HG03460 (cell line): ENCODE measurements around the gene MRAP2.

Source experiments
- ATAC-seq: cut with Tn5 transposase; IDR thresholded peaks from one replicate; pipeline ENCODE4 v1.9.1; 2021; ENCODE audit not compliant: unreplicated experiment

The MRAP2 gene

GRCh38 chr6:84033523-84034451 lies at the start of gene MRAP2:
Gene MRAP2, plus strand, starts transcription at chr6:84033772. Its CDS starts 21,547 bp downstream, at chr6:84055319.
- ATAC-seq: peak; percentile 44

- ATAC-seq: no peak
Observed at GRCh38 chr6:83984411-83984810, 49.2 kb upstream of the MRAP2 start.

- ATAC-seq: no peak
Observed at GRCh38 chr6:83985308-83985713, 48.3 kb upstream of the MRAP2 start.

GRCh38 chr6:83985715-83986114 lies 47.9 kb upstream of the MRAP2 start:
- ATAC-seq: no peak

GRCh38 chr6:83998021-83998584 lies 35.5 kb upstream of the MRAP2 start:
- ATAC-seq: no peak

- no peak for ATAC-seq
Observed at GRCh38 chr6:84001119-84001518, 32.5 kb upstream of the MRAP2 start.

GRCh38 chr6:84002226-84002625 lies 31.3 kb upstream of the MRAP2 start:
- no peak for ATAC-seq

GRCh38 chr6:84003131-84003530 lies 30.4 kb upstream of the MRAP2 start:
- no peak for ATAC-seq

GRCh38 chr6:84003654-84004053 lies 29.9 kb upstream of the MRAP2 start:
- no peak for ATAC-seq

- ATAC-seq: no peak
Observed at GRCh38 chr6:84007871-84008270, 25.7 kb upstream of the MRAP2 start.

- no peak for ATAC-seq
Observed at GRCh38 chr6:84013354-84013753, 20.2 kb upstream of the MRAP2 start.

GRCh38 chr6:84013931-84014330 lies 19.6 kb upstream of the MRAP2 start:
- no peak for ATAC-seq

- no peak for ATAC-seq
Observed at GRCh38 chr6:84016029-84016428, 17.5 kb upstream of the MRAP2 start.

GRCh38 chr6:84017709-84018452 lies 15.7 kb upstream of the MRAP2 start:
- no peak for ATAC-seq

- no peak for ATAC-seq
Observed at GRCh38 chr6:84018453-84019061, 15.0 kb upstream of the MRAP2 start.

GRCh38 chr6:84019141-84019841 lies 14.3 kb upstream of the MRAP2 start:
- ATAC-seq: no peak

GRCh38 chr6:84019842-84020211 lies 13.7 kb upstream of the MRAP2 start:
- ATAC-seq: no peak

- ATAC-seq: no peak
Observed at GRCh38 chr6:84021625-84022024, 11.9 kb upstream of the MRAP2 start.

GRCh38 chr6:84026721-84027164 lies 6.8 kb upstream of the MRAP2 start:
- no peak for ATAC-seq

- ATAC-seq: no peak
Observed at GRCh38 chr6:84027340-84028181, 6.0 kb upstream of the MRAP2 start.
